Measurements from ENCODE around the gene SLC27A2. TPM values are rescaled to one million over a fixed set of nuclear protein-coding genes. Genes with fewer than 3 reads are reported as not detected.

The SLC27A2 gene
- total and polyA plus RNA-seq, 2 experiments from 2014 or later: 2.8 to 9.4 TPM

- peak overlapping the region; percentile 94; the same call in 1 of the 2 replicates for H2AFZ ChIP-seq
- no peak overlapping the region for H3K4me3 Mint-ChIP-seq
- H3K4me3 ChIP-seq: no peak overlapping the region
- H3K36me3 ChIP-seq (ENCODE audit: insufficient read depth): no peaks in the 10 kb centered on the region
- TF ChIP-seq EZH2phosphoT487 (IDR thresholded peaks at IDR 0.05; ENCODE audit: unreplicated experiment) (no peak), JUNB (IDR thresholded peaks at IDR 0.05; ENCODE audit: unreplicated experiment) (no peak), ZNF114 (CRISPR knock-in tag; IDR thresholded peaks at IDR 0.05) (no peak), CTCF (conservative IDR thresholded peaks at IDR 0.05; ENCODE audit: low read depth in 2 of 2) (no peak), ZNF462 (CRISPR knock-in tag; IDR thresholded peaks at IDR 0.05) (no peak), STAT1 (IDR thresholded peaks at IDR 0.05; ENCODE audit: unreplicated experiment) (no peak), EZH2 (IDR thresholded peaks at IDR 0.05; ENCODE audit: low read depth, unreplicated experiment) (no peak), ETS1 (IDR thresholded peaks at IDR 0.05) (no peak), CREB1 (CRISPR knock-in tag; IDR thresholded peaks at IDR 0.05; ENCODE audit: low read depth) (no peak), REST (IDR thresholded peaks at IDR 0.05; ENCODE audit: unreplicated experiment) (no peak), POLR2AphosphoS5 (IDR thresholded peaks at IDR 0.05; ENCODE audit: low read depth) (no peak), ZNF331 (CRISPR knock-in tag; IDR thresholded peaks at IDR 0.05; ENCODE audit: low read depth) (no peak), NANOG (IDR thresholded peaks at IDR 0.05; ENCODE audit: borderline replicate concordance) (no peak)
- no peak overlapping the region for H3K4me2 ChIP-seq
- no peaks in the 10 kb centered on the region for H3K79me2 ChIP-seq (replicated peaks; ENCODE audit: insufficient read depth)
- no peaks in the 10 kb centered on the region for H3K4me1 Mint-ChIP-seq
- peaks cover 6% of the 10 kb centered on the region; the same call in 1 of the 2 replicates for H3K9me2 ChIP-seq (ENCODE audit: insufficient read depth)
- H3F3A ChIP-seq (replicated peaks; ENCODE audit: low read depth): no peaks in the 10 kb centered on the region
- peaks cover 3% of the 10 kb centered on the region for H3K27me3 Mint-ChIP-seq (ENCODE audit: insufficient read depth, low read depth, poor library complexity)
- H3K27ac Mint-ChIP-seq: no peak overlapping the region
- DNase-seq (ENCODE audit: low spot score) (no peak), ATAC-seq (no peak)
- H3K27me3 ChIP-seq (ENCODE audit: insufficient read depth): no peaks in the 10 kb centered on the region
- no peaks in the 10 kb centered on the region for H3K4me1 ChIP-seq (ENCODE audit: insufficient read depth)
- H3K36me3 Mint-ChIP-seq (ENCODE audit: low read depth): no peaks in the 10 kb centered on the region
- no peaks in the 10 kb centered on the region for H4K20me1 ChIP-seq (replicated peaks; ENCODE audit: insufficient read depth)
- H3K27ac ChIP-seq (ENCODE audit: low read depth): no peak overlapping the region
- no peaks in the 10 kb centered on the region for H3K9me3 Mint-ChIP-seq
These were observed 68.9 kb downstream of the SLC27A2 start for GRCh38 chr15:50250760-50251394.

Measured in GM23338 (cell line).